Fibroblast of pulmonary artery (primary cell): ENCODE measurements around the gene RHBDL1.

Experiments
- DNase-seq: peaks from one replicate; pipeline ENCODE4 v3.0.0-alpha.2; 2010; ENCODE audit warnings: low read depth
- H3K4me3 ChIP-seq: replicated peaks from 2 replicates; pipeline ENCODE4 v1.5.1; 2011; ENCODE audit warnings: low read depth, mild to moderate bottlenecking, control low read depth, low read length, moderate library complexity
- CTCF ChIP-seq: IDR thresholded peaks from 2 replicates; pipeline ENCODE4 v1.5.1; 2011; ENCODE audit warnings: mild to moderate bottlenecking, control low read depth, low read length, inconsistent platforms; ENCODE audit errors: missing control alignments

RHBDL1 gene

GRCh38 chr16:633336-634050 lies 42.0 kb upstream of the RHBDL1 start:
- TF ChIP-seq CTCF, result no peak
- H3K4me3 ChIP-seq, result no peak overlapping the region
- DNase-seq, result no peak

GRCh38 chr16:634051-634670 lies 41.3 kb upstream of the RHBDL1 start:
- TF ChIP-seq CTCF, result no peak
- no peak for DNase-seq
- no peak overlapping the region for H3K4me3 ChIP-seq

- H3K4me3 ChIP-seq, result peak overlapping the region; percentile 74
- no peak for TF ChIP-seq CTCF
- DNase-seq, result no peak
Observed at GRCh38 chr16:634996-635395, 40.5 kb upstream of the RHBDL1 start.

GRCh38 chr16:635573-636205 lies 39.8 kb upstream of the RHBDL1 start:
- peak overlapping the region; percentile 74 for H3K4me3 ChIP-seq
- no peak for TF ChIP-seq CTCF
- DNase-seq, result no peak

GRCh38 chr16:636206-637080 lies 39.0 kb upstream of the RHBDL1 start, which contains the start of gene METTL26:
Gene METTL26, minus strand, starts transcription at chr16:636305. Its CDS starts 15 bp downstream, at chr16:636290.
- DNase-seq, result peak; percentile 94
- H3K4me3 ChIP-seq, result peak within 1 kb of the TSS; percentile 74
- TF ChIP-seq CTCF, result no peak
